IMR-90 (cell line): ENCODE measurements around the gene RFTN1. TPM values are rescaled to one million over a fixed set of nuclear protein-coding genes. Genes with fewer than 3 reads are reported as not detected.

Experiments
- ATAC-seq: fragments of 200-7000 bp; cut with Tn5 transposase; 2 replicates; pipeline ENCODE4 v1.9.1; 2020; ENCODE audit warnings: low read depth, mild to moderate bottlenecking, moderate library complexity
- BruUV-seq: library from RNA; stranded (reverse); fragments of 400-500 nt; replicated peaks from 2 replicates; lab custom pipeline; 2021; lab: Mats Ljungman, UMichigan
- CTCF ChIA-PET: fragments of 300-600 bp; formaldehyde crosslinking; extraction: SDS; loops from one replicate; lab custom pipeline; 2021; ENCODE audit warnings: antibody characterized with exemption; lab: Yijun Ruan, JAX
- POLR2A ChIA-PET: fragments of 300-600 bp; sonication (Branson Sonifier 250); formaldehyde crosslinking; loops from one replicate; lab custom pipeline; 2022; ENCODE audit warnings: antibody characterized with exemption; ENCODE audit not compliant: unreplicated experiment; lab: Charles Lee
- DNase-seq: peaks from one replicate; pipeline ENCODE4 v3.0.0; 2013
- H2AFZ ChIP-seq: replicated peaks from 2 replicates; pipeline ENCODE3; 2013; ENCODE audit warnings: low read length, mild to moderate bottlenecking; ENCODE audit not compliant: poor library complexity
- H2AK5ac ChIP-seq: 2 replicates; pipeline ENCODE4 v1.6.1; 2013; ENCODE audit warnings: low read depth, low read length, inconsistent platforms
- H2AK9ac ChIP-seq: replicated peaks from 2 replicates; pipeline ENCODE3; 2013; ENCODE audit warnings: mild to moderate bottlenecking, low read depth, low read length, moderate library complexity; ENCODE audit not compliant: poor library complexity
- H2BK120ac ChIP-seq: 2 replicates; pipeline ENCODE4 v1.6.1; 2013; ENCODE audit warnings: low read depth, low read length, inconsistent platforms
- H2BK15ac ChIP-seq: 3 replicates; pipeline ENCODE4 v1.6.1; 2013; ENCODE audit warnings: low read depth, low read length, inconsistent platforms
- H2BK20ac ChIP-seq: 2 replicates; pipeline ENCODE4 v1.6.1; 2013; ENCODE audit warnings: low read depth, mild to moderate bottlenecking, inconsistent platforms, low read length, moderate library complexity
- H2BK5ac ChIP-seq: 2 replicates; pipeline ENCODE4 v1.6.1; 2013; ENCODE audit warnings: mild to moderate bottlenecking, low read depth, low read length, inconsistent platforms; ENCODE audit not compliant: poor library complexity, severe bottlenecking
- H3K14ac ChIP-seq: replicated peaks from 2 replicates; pipeline ENCODE4 v1.6.1; 2013; ENCODE audit warnings: low read depth, low read length, inconsistent platforms
- H3K18ac ChIP-seq: 2 replicates; pipeline ENCODE4 v1.6.1; 2013; ENCODE audit warnings: low read depth, low read length, control low read depth
- H3K23ac ChIP-seq: 2 replicates; pipeline ENCODE4 v1.6.1; 2013; ENCODE audit warnings: low read depth, low read length, inconsistent platforms
- H3K27ac ChIP-seq: 2 replicates; pipeline ENCODE4 v1.5.1; 2013; ENCODE audit warnings: mild to moderate bottlenecking, control low read depth, low read length; ENCODE audit not compliant: insufficient read depth
- H3K27me3 ChIP-seq: 2 replicates; pipeline ENCODE4 v1.6.1; 2013; ENCODE audit warnings: low read length; ENCODE audit not compliant: control insufficient read depth, insufficient read depth
- H3K36me3 ChIP-seq: 2 replicates; pipeline ENCODE4 v1.6.1; 2013; ENCODE audit warnings: low read length, mixed read lengths; ENCODE audit not compliant: control insufficient read depth, insufficient read depth
- H3K4ac ChIP-seq: 2 replicates; pipeline ENCODE4 v1.6.1; 2013; ENCODE audit warnings: low read depth, low read length, inconsistent platforms
- H3K4me1 ChIP-seq: 2 replicates; pipeline ENCODE4 v1.6.1; 2013; ENCODE audit warnings: low read length, mixed read lengths; ENCODE audit not compliant: control insufficient read depth, insufficient read depth
- H3K4me2 ChIP-seq: 2 replicates; pipeline ENCODE4 v1.6.1; 2013; ENCODE audit warnings: low read depth, mild to moderate bottlenecking, control low read depth, low read length, moderate library complexity
- H3K4me3 ChIP-seq: 2 replicates; pipeline ENCODE4 v1.5.1; 2013; ENCODE audit warnings: low read depth, mild to moderate bottlenecking, control low read depth, low read length, moderate library complexity; ENCODE audit not compliant: insufficient read depth
- H3K56ac ChIP-seq: 2 replicates; pipeline ENCODE4 v1.6.1; 2013; ENCODE audit warnings: low read length, inconsistent platforms; ENCODE audit not compliant: insufficient read depth; ENCODE audit errors: extremely low read depth
- H3K79me1 ChIP-seq, 2 experiments: 2 replicates each; pipeline ENCODE4 v1.6.1; 2013; ENCODE audit warnings: low read length in 2 of 2, inconsistent platforms in 1 of 2, low read depth in 1 of 2
- H3K9ac ChIP-seq: 2 replicates; pipeline ENCODE4 v1.6.1; 2013; ENCODE audit warnings: low read depth, low read length, control low read depth
- H3K9me1 ChIP-seq: 2 replicates; pipeline ENCODE4 v1.6.1; 2013; ENCODE audit warnings: low read length, inconsistent platforms; ENCODE audit not compliant: insufficient read depth
- H3K9me3 ChIP-seq: 2 replicates; pipeline ENCODE4 v1.6.1; 2013; ENCODE audit warnings: low read length; ENCODE audit not compliant: control insufficient read depth, insufficient read depth
- H4K20me1 ChIP-seq: 2 replicates; pipeline ENCODE4 v1.6.1; 2013; ENCODE audit warnings: low read length, inconsistent platforms; ENCODE audit not compliant: insufficient read depth
- H4K5ac ChIP-seq: 2 replicates; pipeline ENCODE4 v1.6.1; 2013; ENCODE audit warnings: mild to moderate bottlenecking, low read depth, low read length, control low read depth
- H4K8ac ChIP-seq, 2 experiments: 2 replicates each; pipeline ENCODE4 v1.6.1; 2013; ENCODE audit warnings: low read depth in 2 of 2, low read length in 2 of 2, control low read depth in 1 of 2, inconsistent platforms in 1 of 2
- H4K91ac ChIP-seq: 2 replicates; pipeline ENCODE4 v1.6.1; 2013; ENCODE audit warnings: low read depth, low read length, inconsistent platforms; ENCODE audit not compliant: insufficient read depth
- BHLHE40 ChIP-seq: fragments of 150-350 bp; IDR thresholded peaks from 2 replicates; pipeline ENCODE4 v1.6.1; 2016; ENCODE audit warnings: mild to moderate bottlenecking, low read depth, low read length
- CEBPB ChIP-seq: IDR thresholded peaks from 2 replicates; pipeline ENCODE4 v1.6.1; 2012; ENCODE audit warnings: low read depth, low read length, improper control_type of control experiment
- CHD1 ChIP-seq: IDR thresholded peaks from 2 replicates; pipeline ENCODE4 v1.6.1; 2012; ENCODE audit warnings: low read depth, low read length, improper control_type of control experiment
- CTCF ChIP-seq: conservative IDR thresholded peaks from 2 replicates; pipeline ENCODE4 v1.5.1; 2012; ENCODE audit warnings: mild to moderate bottlenecking, low read depth, low read length, improper control_type of control experiment
- FOS ChIP-seq: fragments of 150-350 bp; IDR thresholded peaks from 2 replicates; pipeline ENCODE4 v1.6.1; 2016; ENCODE audit warnings: low read depth, low read length
- MAFK ChIP-seq: IDR thresholded peaks from 2 replicates; pipeline ENCODE4 v1.6.1; 2012; ENCODE audit warnings: low read depth, low read length, improper control_type of control experiment
- MAZ ChIP-seq: IDR thresholded peaks from 2 replicates; pipeline ENCODE4 v1.6.1; 2012; ENCODE audit warnings: low read depth, mild to moderate bottlenecking, low read length, improper control_type of control experiment, moderate library complexity, borderline replicate concordance
- MXI1 ChIP-seq: IDR thresholded peaks from 2 replicates; pipeline ENCODE4 v1.6.1; 2012; ENCODE audit warnings: low read depth, mild to moderate bottlenecking, low read length, moderate library complexity, borderline replicate concordance
- NFE2L2 ChIP-seq: fragments of 150-350 bp; IDR thresholded peaks from 2 replicates; pipeline ENCODE4 v1.6.1; 2016; ENCODE audit warnings: low read depth, mild to moderate bottlenecking, low read length
- POLR2A ChIP-seq: IDR thresholded peaks from 2 replicates; pipeline ENCODE4 v1.6.1; 2012; ENCODE audit warnings: mild to moderate bottlenecking, low read depth, low read length
- RAD21 ChIP-seq: IDR thresholded peaks from 2 replicates; pipeline ENCODE4 v1.6.1; 2012; ENCODE audit warnings: low read length, improper control_type of control experiment
- RCOR1 ChIP-seq: IDR thresholded peaks from 2 replicates; pipeline ENCODE4 v1.6.1; 2012; ENCODE audit warnings: mild to moderate bottlenecking, low read length, improper control_type of control experiment; ENCODE audit not compliant: insufficient replicate concordance
- RFX5 ChIP-seq: IDR thresholded peaks from 2 replicates; pipeline ENCODE4 v1.8.0; 2012; ENCODE audit warnings: low read depth, mild to moderate bottlenecking, low read length, moderate library complexity
- SMC3 ChIP-seq: fragments of 150-350 bp; IDR thresholded peaks from 2 replicates; pipeline ENCODE4 v1.6.1; 2016; ENCODE audit warnings: low read depth, mild to moderate bottlenecking, antibody characterized with exemption, low read length, moderate library complexity
- USF2 ChIP-seq: fragments of 150-350 bp; IDR thresholded peaks from 2 replicates; pipeline ENCODE4 v1.6.1; 2017; ENCODE audit warnings: mild to moderate bottlenecking, antibody characterized with exemption, low read length, low read depth
- WGBS, 2 experiments: methylation state at CpG; one replicate each; pipeline versions ENCODE4 v1.1.5 to v1.1.7; 2013; ENCODE audit warnings: missing lambda C conversion rate in 2 of 2; ENCODE audit not compliant: insufficient read length in 1 of 2; ENCODE audit errors: extremely low coverage in 2 of 2; 5-methylcytosine and 5-hydroxymethylcytosine counted together
- dilution Hi-C: fragments of 300-500 bp; cut with HindIII; formaldehyde crosslinking; loops from one replicate; pipeline ENCODE4 v1.14.3; 2018; ENCODE audit warnings: low sequenced_read_pairs; ENCODE audit not compliant: unreplicated experiment
- in situ Hi-C: fragments of 300-500 bp; cut with MboI; formaldehyde crosslinking; loops from 3 replicates; pipeline ENCODE4 v1.14.3; 2019; ENCODE audit warnings: low sequenced_read_pairs, inconsistent platforms, mixed read lengths
- intact Hi-C: fragments of 100-400 bp; cut with micrococcal nuclease; formaldehyde crosslinking; loops from 2 replicates; pipeline ENCODE4 v1.10.0; 2022
- polyA plus RNA-seq, 3 experiments: library from polyadenylated mRNA; depleted of rRNA; stranded (reverse); fragments of >200 nt; gene quantifications; 2 replicates each; pipeline ENCODE4 v1.2.3, GENCODE V29; 2012; ENCODE audit warnings: low replicate concordance in 1 of 3
- total RNA-seq: library from RNA; depleted of rRNA; stranded (reverse); fragments of >200 nt; gene quantifications from 2 replicates; pipeline ENCODE4 v1.2.3, GENCODE V29; 2012
- TF ChIP-seq, protein P1 (sequence below): fragments of 150-350 bp; IDR thresholded peaks from 2 replicates; pipeline ENCODE4 v1.6.1; 2016; ENCODE audit warnings: low read depth, mild to moderate bottlenecking, low read length, moderate library complexity, borderline replicate concordance

The RFTN1 gene
- total and polyA plus RNA-seq, 2 of the 4 experiments (the other 2 are of a cell fraction): 45.0 to 52.0 TPM

DNA sequence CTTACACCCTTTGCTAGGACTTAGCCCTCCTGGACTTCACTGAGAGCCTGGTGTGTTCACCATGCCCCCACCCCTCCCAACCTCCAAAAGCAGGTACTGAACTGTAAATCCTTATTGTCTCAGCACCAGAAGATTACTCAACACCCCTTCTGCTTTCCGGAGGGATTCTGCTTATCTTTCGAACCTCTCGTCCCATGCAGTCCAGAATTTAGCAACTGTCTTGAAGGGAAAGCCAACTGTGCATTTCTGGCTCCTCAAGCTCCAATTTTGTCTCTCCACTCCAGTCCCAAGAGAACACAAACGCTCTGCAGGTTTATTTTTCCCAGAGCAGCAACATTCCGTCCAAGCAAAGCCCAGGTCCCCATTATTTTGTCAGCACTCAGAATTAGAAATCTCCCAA lies 49.6 kb downstream of the RFTN1 start:
- POLR2A ChIA-PET: no interaction called here
- intact Hi-C loops: no loop called here

More for the DNA sequence above, 49.6 kb downstream of the RFTN1 start:
- no peak overlapping the region for H2BK120ac ChIP-seq
- no peak overlapping the region for H4K8ac ChIP-seq
- DNase-seq: no peak
- H4K20me1 ChIP-seq: peaks cover 15% of the 10 kb centered on the region; the same call in 1 of the 2 replicates
- BruUV-seq: no TSS peak
- no peak overlapping the region for H3K4me3 ChIP-seq
- TF ChIP-seq POLR2A (no peak), MAZ (no peak), CEBPB (no peak), USF2 (no peak), SMC3 (no peak), MXI1 (no peak), CTCF (no peak), MAFK (no peak), BHLHE40 (no peak), RAD21 (no peak), NFE2L2 (no peak), RFX5 (no peak), CHD1 (no peak), RCOR1 (no peak), FOS (no peak)
- TF ChIP-seq, protein P1, sequence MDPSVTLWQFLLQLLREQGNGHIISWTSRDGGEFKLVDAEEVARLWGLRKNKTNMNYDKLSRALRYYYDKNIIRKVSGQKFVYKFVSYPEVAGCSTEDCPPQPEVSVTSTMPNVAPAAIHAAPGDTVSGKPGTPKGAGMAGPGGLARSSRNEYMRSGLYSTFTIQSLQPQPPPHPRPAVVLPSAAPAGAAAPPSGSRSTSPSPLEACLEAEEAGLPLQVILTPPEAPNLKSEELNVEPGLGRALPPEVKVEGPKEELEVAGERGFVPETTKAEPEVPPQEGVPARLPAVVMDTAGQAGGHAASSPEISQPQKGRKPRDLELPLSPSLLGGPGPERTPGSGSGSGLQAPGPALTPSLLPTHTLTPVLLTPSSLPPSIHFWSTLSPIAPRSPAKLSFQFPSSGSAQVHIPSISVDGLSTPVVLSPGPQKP: no peak
- H3K18ac ChIP-seq: no peak overlapping the region
- no peak overlapping the region for H3K9ac ChIP-seq
- no peak overlapping the region for H2AK9ac ChIP-seq
- H3K9me3 ChIP-seq: no peaks in the 10 kb centered on the region
- no peak overlapping the region for H3K27ac ChIP-seq
- H4K91ac ChIP-seq: no peak overlapping the region
- H2BK20ac ChIP-seq: no peak overlapping the region
- peaks cover 11% of the 10 kb centered on the region for H3K36me3 ChIP-seq
- H3K4me1 ChIP-seq: no peaks in the 10 kb centered on the region
- in situ Hi-C loops (no loop called here), dilution Hi-C loops (no loop called here)
- H3K79me1 ChIP-seq: peaks cover 50 to 63% of the 10 kb centered on the region in 2 experiments
- no peak overlapping the region for H2AK5ac ChIP-seq
- H3K14ac ChIP-seq: no peak overlapping the region
- H3K27me3 ChIP-seq: no peaks in the 10 kb centered on the region
- H2AFZ ChIP-seq: no peak overlapping the region
- no peak overlapping the region for H2BK15ac ChIP-seq
- peaks cover 15% of the 10 kb centered on the region; the same call in 1 of the 2 replicates for H3K9me1 ChIP-seq
- no peak overlapping the region for H4K5ac ChIP-seq
- CTCF ChIA-PET: no interaction called here
- no peak overlapping the region for H2BK5ac ChIP-seq
- no peak overlapping the region for H3K4ac ChIP-seq
- 97% methylated on average over 5 of the region's 5 CpGs; no CpG with 5 or more reads in 1 of the 2 experiments for WGBS, 2 experiments
- H3K56ac ChIP-seq: no peak overlapping the region
- no peak for ATAC-seq
- no peak overlapping the region for H3K23ac ChIP-seq
- no peak overlapping the region for H3K4me2 ChIP-seq
